Glomerular visceral epithelial cell (primary cell): ENCODE data around the gene FDXACB1.

Experiments used
- DNase-seq: peaks from one replicate; pipeline ENCODE4 v3.0.0-alpha.2; 2016; ENCODE audit errors: extremely low spot score

Gene FDXACB1, protein sequence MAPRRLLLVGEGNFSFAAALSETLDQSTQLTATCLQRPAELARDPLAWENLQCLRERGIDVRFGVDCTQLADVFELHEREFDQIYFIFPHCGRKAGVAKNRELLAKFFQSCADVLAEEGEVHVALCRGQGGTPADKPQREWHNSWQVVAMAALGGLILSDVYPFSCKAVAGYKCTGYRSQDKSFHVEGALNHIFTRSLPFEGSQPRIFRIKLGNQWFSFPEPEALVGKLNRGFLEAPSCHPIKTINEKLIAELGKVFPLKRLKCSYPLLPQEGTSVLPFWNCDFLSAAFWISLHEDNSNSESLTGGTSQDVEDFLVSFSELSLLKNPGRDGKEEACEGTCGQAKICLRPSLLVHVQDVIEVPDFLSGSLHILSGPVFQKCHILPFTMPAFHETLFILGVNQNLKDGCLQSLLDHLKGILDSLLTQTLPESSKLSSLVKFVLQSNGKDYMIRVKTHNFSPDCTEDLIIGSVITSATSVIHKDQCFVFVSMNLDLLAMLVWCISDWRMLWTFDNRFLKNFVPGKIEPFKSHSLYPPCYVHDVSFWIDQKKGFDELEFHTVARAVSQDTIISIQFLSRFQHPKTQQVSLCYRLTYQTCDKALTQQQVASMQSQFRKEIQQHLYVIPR

DNA sequence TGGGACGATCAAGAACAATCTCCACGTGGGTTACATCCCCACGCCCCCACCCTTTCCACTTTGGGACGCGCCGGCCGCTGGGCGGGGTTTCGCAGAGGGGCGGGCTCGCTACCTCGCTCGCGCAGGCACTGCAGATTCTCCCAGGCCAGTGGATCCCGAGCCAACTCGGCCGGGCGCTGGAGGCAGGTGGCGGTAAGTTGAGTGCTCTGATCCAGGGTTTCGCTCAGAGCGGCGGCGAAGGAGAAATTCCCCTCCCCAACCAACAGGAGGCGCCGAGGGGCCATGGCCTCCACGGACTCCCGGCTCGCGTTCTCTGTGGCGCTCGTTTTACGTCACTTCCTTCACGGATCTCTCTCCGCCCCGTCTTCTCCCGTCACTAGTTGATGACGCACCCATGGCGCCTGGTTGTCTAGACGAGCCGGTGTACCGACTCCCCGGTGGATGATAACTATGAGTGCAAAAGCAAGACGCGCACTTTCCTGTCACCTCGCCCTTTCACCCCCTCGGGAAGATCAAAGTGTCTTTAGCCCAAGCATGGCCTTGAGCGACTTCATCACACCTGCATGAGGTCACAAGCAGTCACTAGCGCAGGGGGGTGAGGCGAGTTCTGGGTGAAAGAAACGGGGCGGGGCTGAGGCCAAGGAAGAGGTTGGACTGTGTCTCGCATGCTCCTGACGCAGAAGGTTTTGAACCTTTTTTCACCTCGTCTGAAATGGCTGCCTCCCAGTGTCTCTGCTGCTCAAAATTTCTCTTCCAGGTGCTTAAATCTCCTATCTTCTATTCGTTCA is at the start of gene FDXACB1, which contains the start of gene CFAP68:
Gene FDXACB1, minus strand, starts transcription at position 317 of the 788 bp plus-strand sequence. Its CDS starts 33 bp downstream, at position 284.
Gene CFAP68, plus strand, starts transcription at position 693 of the 788 bp plus-strand sequence. Its CDS starts 20 bp downstream, at position 713.
- peak; percentile 95 for DNase-seq

DNA sequence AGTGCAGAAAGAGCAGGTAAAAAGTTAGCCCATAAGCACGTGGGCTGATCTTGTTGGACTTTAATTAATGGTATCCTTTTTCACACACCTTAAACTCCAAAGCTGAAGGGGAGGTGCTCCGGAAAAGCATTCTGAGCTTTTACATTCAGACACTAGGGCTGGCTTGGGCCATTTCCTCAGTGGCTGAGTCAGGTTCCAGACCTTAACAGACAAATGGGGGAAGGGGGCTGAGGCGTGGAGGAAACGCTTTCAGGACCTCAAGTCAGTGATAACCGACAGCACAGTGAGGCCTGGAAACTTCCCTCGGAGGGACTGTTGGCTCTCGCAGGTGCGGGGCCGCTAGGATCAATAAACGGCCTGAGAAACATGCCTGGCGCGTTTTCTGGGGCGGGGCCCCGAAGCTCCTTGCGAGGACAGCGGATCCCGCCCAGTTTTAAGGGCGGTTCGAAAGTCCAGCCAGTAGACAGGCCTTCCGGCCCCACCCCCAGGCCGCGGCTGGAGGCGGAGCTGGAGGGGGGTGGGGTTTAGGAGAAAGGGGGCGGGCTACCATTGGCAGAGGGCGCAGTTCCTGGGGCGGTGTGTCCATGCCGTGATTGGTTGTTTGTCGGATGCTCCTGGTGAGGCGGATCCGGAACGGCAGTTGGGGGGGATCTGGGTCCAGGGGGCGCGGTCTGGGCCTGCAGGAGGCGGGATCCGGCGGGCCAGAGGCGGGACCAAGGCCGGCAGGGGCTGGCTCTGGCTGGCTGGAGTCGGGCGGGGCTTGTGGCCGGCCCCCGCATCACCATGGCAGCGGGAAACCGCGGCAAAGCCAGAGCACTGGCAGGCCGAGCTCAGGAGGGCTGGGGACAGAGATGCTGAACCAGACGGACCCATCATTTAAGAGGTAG is 47.8 kb upstream of the FDXACB1 start:
- peak; percentile 96 for DNase-seq

DNA sequence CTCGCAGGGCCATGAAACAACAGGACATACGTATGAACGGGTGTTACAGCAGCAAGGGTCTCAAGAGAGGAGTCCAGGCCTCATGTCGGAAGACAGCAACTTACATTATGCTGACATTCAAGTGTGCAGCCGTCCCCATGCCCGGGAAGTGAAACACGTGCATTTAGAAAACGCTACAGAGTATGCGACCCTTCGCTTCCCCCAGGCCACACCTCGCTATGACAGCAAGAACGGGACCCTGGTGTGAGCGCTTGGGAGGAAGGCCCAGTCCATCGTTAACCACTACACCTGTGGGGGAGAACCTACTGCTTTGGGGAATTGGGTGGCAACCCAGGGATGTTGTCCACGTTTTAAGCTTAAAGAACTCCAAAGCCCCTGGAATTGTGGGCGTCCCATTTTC is 47.0 kb upstream of the FDXACB1 start:
- no peak for DNase-seq

GRCh38 chr11:111923951-111924350 is 45.0 kb upstream of the FDXACB1 start:
- DNase-seq: no peak

DNA sequence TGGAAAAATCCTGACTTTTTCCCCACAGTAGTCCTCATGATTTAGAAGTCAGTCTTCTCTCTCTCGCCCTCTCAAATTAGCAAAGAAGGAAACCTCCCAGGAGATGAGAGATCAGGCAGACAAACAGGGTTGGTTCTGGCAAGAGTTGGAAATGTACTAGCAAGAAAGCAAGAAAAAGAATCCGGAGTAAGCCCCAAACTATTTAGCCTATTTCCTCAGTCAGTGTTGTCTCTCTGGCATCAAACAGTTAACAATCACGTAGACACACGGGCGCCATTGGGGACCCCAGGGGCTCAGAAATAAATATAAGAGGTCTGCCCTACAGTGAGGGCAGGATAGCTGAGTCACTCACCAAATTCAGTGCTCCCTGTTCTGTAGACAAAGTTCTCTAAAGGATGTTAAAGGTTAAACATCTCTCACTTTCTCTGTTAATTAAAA is 44.4 kb upstream of the FDXACB1 start:
- no peak for DNase-seq

- no peak for DNase-seq
Observed at GRCh38 chr11:111922803-111923202, 43.8 kb upstream of the FDXACB1 start.

GRCh38 chr11:111921541-111922230 is 42.7 kb upstream of the FDXACB1 start:
- DNase-seq: no peak

DNA sequence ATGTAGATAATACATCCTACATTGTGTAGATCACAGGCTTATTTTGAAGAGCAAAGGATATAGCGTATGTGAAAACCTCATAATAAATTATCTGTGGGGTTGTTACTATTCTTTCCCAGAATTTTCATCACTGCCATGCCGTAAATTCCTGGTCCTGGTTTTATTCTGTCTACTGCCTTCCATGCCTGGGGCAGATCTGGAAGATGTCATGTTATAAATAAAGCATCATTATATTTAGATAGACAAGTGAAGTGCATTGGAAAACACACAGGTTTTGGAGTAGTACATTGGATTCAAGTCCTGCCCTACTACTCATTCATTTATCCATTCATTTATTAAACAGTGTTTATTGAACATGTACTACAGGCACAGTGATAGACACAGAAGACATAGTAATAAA is 41.9 kb upstream of the FDXACB1 start:
- no peak for DNase-seq

DNA sequence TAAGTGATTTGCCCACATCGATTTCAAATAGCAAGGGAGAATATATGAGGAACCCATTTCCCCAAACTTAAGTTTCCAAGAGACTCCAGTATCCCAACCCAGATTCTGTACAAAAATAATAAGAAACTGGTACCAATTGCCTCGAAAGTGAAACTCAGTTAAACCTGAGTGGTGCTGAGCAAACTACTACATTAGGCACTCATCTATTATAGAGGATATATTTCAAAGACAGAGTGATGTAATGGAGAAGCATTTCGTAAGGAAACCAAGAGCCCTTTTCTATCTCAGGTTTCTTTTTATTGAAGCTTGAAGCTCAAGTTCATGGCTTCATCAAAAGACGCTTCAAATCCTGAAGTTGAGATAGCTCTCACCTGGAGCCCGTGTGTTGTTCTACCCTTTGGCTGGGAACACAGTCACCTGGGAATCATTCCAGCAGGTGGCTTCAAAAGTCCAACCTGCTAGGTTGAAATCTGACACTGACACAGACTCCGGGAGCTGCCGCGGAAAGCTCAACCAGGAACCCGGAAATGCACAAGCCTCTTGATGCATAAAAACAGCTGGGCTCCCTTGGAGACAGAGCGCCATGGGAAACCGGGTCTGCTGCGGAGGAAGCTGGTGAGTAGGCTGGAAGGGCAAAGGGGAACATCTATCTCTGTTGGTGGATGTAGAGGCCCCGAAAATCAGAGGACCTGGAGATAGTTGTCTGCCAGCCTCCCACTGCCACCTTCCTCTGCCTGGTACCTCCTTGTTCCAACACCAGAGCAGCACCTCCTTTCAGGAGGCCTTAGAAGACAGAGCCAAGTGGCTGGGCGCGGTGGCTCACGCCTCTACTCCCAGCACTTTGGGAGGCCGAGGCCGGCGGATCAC is 39.7 kb upstream of the FDXACB1 start, which contains the start of gene C11orf52:
Gene C11orf52, plus strand, starts transcription at position 524 of the 867 bp plus-strand sequence. Its CDS starts 60 bp downstream, at position 584.
- peak; percentile 65 for DNase-seq

DNA sequence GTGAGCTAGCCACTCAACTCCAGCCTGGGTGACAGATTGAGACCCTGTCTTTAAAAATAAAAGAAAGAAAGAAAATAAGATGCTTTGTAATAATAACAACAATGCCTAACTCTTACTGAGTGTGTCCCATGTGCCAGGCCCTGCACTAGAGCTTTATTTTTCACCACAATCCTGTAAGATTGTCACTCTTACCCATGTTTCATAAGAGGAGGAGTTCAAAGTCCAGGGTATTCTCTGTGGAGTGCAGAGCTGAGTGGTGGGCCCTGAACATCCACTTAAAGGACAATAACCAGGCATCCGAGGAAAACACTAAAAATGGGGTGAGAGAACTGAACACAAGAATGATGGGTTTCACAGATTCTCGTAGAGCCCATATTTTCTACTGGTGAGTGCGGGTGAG is 38.8 kb upstream of the FDXACB1 start:
- DNase-seq: no peak

DNA sequence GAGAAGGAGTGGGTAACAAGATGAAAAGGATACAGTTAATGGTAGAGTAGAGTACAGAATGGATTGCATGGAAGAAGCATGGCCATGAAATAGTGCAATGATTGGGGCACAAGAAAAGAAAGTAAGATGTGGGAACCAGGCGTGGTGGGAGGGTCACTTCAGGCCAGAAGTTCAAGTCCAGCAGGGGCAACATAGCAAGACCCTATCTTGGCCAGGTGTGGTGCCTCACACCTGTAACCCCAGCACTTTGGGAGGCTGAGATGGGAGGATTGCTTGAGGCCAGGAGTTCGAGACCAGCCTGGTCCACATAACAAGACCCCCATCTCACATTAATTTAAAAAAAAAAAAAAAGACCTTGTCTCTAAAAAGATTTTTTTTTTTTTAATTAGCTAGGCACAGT is 38.3 kb upstream of the FDXACB1 start:
- no peak for DNase-seq

- DNase-seq: no peak
Observed at GRCh38 chr11:111916768-111917167, 37.8 kb upstream of the FDXACB1 start.

GRCh38 chr11:111913997-111914396 is 35.0 kb upstream of the FDXACB1 start:
- DNase-seq: peak; percentile 61

DNA sequence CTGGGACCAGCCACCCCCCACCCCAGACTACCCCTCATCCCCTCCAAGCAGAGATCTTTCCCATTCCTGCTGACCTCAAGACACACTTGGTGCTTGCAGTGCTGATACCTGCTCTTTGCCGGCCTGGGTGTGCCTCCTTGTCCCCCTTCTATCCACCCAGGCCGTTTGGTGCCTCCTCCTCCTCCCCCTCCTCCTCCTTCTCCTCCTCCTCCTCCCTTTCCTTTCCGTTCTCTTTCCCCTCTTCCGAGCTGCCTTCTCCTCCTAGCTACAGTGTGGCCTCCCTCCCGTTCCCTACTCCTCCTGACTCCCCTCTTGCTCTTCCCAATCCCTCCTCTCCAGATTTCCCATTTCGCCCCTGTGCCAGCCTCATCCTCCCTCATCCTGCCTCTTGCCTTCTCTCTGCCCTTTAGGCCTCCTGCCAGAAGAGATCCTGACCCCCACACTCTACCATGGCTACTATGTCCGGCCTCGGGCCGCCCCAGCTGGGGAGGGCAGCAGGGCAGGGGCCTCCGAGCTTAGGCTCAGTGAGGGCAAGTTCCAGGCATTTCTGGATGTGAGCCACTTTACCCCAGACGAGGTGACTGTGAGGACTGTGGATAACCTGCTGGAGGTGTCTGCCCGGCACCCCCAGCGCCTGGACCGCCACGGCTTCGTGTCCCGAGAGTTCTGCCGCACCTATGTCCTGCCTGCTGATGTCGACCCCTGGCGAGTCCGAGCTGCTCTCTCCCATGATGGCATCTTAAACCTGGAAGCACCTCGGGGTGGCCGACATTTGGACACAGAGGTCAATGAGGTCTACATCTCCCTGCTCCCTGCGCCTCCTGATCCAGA is 34.3 kb upstream of the FDXACB1 start:
- no peak for DNase-seq

GRCh38 chr11:111912535-111912934 is 33.6 kb upstream of the FDXACB1 start, which contains the start of gene HSPB2:
HSPB2 (plus strand) TSS chr11:111912734; CDS start chr11:111912830, 96 bp downstream.
- no peak for DNase-seq

DNA sequence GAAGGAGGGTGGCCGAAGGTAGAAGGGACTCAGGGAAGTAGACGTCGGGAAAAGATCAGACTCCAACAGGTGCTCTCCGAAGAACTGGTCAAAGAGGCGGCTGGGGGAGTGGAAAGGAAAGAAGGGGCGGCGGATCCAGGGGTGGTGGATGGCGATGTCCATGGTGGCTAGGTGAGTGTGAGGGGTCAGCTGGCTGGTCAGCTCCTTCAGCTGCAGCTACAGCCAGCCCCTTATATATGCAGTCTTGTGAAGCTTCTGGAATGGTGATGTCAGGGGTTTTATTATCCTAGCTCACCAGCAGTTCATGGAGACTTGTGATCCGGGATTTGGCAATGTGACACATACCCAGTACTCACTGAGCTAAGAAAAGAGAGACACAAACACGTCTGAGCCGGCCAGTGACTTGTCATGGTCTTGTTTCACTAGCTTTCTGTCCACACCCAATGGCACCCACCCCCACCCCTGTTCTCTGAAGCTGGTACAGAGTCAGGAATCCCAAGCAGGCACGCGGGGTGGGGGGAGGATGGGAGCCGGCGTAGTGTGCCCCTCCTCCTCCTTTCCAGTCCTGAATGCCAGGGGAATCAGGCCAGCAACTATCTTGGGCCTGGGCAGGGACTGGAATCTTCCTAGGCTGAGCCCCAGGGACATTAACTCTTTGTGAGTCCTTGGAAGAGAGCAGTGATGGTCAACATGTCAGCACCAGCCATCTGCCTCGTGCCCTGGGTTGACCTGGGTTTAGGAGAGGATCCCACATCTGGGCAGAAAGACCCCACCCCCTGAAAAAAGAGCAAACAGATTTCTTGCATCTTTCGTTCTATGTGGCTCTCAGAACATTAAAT is 32.8 kb upstream of the FDXACB1 start, which contains the start of gene CRYAB:
Gene CRYAB, minus strand, starts transcription at position 208 of the 839 bp plus-strand sequence. Its CDS starts 46 bp downstream, at position 162.
- DNase-seq: peak; percentile 90
